ENCODE data around the gene RNF213.
"Not testable (repeated sequence)": the region's sequence is repeated elsewhere in the genome, so short reads cannot be mapped to it uniquely, and the experiment has no call there.

DNA sequence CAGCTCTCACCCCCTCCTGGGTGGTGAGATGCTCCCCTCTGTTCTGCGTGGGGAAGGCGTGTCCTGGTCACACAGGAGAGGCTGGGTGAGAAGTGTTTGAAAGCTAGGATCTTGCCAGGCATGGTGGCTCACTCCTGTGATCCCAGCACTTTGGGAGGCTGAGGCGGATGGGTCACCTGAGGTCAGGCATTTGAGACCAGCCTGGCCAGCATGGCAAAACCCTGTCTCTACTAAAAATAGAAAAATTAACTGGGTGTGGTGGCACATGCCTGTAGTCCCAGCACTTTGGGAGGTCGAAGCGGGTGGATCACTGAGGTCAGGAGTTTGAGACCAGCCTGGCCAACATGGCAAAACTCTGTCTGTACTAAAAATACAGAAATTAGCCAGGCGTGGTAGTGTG is 16.2 kb upstream of the RNF213 start:
- TF ChIP-seq, protein P1, sequence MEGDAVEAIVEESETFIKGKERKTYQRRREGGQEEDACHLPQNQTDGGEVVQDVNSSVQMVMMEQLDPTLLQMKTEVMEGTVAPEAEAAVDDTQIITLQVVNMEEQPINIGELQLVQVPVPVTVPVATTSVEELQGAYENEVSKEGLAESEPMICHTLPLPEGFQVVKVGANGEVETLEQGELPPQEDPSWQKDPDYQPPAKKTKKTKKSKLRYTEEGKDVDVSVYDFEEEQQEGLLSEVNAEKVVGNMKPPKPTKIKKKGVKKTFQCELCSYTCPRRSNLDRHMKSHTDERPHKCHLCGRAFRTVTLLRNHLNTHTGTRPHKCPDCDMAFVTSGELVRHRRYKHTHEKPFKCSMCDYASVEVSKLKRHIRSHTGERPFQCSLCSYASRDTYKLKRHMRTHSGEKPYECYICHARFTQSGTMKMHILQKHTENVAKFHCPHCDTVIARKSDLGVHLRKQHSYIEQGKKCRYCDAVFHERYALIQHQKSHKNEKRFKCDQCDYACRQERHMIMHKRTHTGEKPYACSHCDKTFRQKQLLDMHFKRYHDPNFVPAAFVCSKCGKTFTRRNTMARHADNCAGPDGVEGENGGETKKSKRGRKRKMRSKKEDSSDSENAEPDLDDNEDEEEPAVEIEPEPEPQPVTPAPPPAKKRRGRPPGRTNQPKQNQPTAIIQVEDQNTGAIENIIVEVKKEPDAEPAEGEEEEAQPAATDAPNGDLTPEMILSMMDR (IDR thresholded peaks at IDR 0.05; ENCODE audit: low read depth, low read length, missing input control), result not testable (repeated sequence)
- TF ChIP-seq HNF4G (IDR thresholded peaks at IDR 0.05); FOXA1 (IDR thresholded peaks at IDR 0.05); SP1 (IDR thresholded peaks at IDR 0.05); GABPA (IDR thresholded peaks at IDR 0.05 in 1 of 2, conservative IDR thresholded peaks at IDR 0.05 in 1 of 2); RXRA (IDR thresholded peaks at IDR 0.05); TAF1 (conservative IDR thresholded peaks at IDR 0.05); YY1 (IDR thresholded peaks at IDR 0.05): not testable (repeated sequence)
- TF ChIP-seq, protein P2, sequence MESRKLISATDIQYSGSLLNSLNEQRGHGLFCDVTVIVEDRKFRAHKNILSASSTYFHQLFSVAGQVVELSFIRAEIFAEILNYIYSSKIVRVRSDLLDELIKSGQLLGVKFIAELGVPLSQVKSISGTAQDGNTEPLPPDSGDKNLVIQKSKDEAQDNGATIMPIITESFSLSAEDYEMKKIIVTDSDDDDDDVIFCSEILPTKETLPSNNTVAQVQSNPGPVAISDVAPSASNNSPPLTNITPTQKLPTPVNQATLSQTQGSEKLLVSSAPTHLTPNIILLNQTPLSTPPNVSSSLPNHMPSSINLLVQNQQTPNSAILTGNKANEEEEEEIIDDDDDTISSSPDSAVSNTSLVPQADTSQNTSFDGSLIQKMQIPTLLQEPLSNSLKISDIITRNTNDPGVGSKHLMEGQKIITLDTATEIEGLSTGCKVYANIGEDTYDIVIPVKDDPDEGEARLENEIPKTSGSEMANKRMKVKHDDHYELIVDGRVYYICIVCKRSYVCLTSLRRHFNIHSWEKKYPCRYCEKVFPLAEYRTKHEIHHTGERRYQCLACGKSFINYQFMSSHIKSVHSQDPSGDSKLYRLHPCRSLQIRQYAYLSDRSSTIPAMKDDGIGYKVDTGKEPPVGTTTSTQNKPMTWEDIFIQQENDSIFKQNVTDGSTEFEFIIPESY (IDR thresholded peaks at IDR 0.05), result not testable (repeated sequence)

Measured in liver (tissue), 3 donors.